Measurements from ENCODE around the gene ZNF462.

DNA sequence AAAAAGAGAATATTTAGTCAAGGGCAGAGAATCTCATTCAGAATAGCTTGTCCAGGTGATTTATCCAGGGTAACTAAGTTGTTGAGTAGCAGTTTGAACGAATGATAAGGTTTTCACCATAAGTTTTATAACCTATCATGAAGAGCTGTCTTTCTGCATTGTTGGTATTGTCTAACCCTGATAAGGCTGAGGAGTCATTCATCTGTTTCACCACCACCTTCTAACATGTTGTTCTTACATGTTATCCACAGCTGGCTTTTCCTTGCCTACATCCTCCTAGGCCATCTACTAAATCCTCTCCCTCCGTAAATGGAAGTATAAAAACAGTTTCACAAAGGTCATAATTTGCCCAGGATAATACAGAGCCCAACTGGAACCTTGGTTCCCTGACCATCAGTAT, 24.1 kb downstream of the ZNF462 start:
- TF ChIP-seq YY1 (IDR thresholded peaks at IDR 0.05; ENCODE audit: insufficient read depth, insufficient read length) (no peak), ZNF274 (IDR thresholded peaks at IDR 0.05; ENCODE audit: low read depth, low read length) (no peak), SUZ12 (IDR thresholded peaks at IDR 0.05; ENCODE audit: extremely low read depth, insufficient read depth, insufficient read length) (no peak)
